ENCODE results near the gene SEMA3E.
"Not testable (repeated sequence)": the region's sequence is repeated elsewhere in the genome, so short reads cannot be mapped to it uniquely, and the experiment has no call there.

Gene SEMA3E

DNA sequence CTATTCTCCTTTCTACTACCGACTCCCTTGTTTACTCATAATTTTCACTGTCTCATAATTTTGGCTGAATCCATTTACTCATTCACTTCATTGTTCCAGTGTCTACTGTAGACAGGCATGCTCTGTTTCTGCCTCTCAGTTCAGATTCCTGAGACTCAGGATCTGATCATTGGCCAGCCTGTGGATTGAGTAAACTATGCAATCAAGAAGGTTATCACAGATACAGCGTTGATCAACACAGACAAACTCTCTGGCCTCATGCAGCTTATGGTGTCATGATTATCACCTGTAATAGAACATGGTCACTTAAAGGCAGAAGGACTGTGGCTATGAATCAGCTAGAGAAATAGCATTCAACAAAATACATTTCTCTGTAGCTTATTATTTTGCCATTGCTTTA lies 86.0 kb downstream of the SEMA3E start:
- TF ChIP-seq, protein P1, sequence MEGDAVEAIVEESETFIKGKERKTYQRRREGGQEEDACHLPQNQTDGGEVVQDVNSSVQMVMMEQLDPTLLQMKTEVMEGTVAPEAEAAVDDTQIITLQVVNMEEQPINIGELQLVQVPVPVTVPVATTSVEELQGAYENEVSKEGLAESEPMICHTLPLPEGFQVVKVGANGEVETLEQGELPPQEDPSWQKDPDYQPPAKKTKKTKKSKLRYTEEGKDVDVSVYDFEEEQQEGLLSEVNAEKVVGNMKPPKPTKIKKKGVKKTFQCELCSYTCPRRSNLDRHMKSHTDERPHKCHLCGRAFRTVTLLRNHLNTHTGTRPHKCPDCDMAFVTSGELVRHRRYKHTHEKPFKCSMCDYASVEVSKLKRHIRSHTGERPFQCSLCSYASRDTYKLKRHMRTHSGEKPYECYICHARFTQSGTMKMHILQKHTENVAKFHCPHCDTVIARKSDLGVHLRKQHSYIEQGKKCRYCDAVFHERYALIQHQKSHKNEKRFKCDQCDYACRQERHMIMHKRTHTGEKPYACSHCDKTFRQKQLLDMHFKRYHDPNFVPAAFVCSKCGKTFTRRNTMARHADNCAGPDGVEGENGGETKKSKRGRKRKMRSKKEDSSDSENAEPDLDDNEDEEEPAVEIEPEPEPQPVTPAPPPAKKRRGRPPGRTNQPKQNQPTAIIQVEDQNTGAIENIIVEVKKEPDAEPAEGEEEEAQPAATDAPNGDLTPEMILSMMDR (IDR thresholded peaks at IDR 0.05; ENCODE audit: low read length): no peak
- TF ChIP-seq EZH2 (IDR thresholded peaks at IDR 0.05; ENCODE audit: borderline replicate concordance, low read length): no peak
- Histone ChIP-seq H3K4me1 (ENCODE audit: insufficient read depth, low read length, severe bottlenecking) (no peaks in the 10 kb centered on the region), H3K27ac (ENCODE audit: low read depth, low read length, poor library complexity, severe bottlenecking) (no peak overlapping the region), H4K20me1 (ENCODE audit: insufficient read depth, low read length) (no peaks in the 10 kb centered on the region), H3K9me3 (ENCODE audit: low read length) (no peaks in the 10 kb centered on the region), H3K4me2 (ENCODE audit: low read length) (no peak overlapping the region), H3K79me2 (ENCODE audit: insufficient read depth, low read length) (no peaks in the 10 kb centered on the region), H3K9ac (ENCODE audit: low read length) (no peak overlapping the region), H3K9me2 (ENCODE audit: low read depth, low read length) (no peaks in the 10 kb centered on the region), H3K4me3 (ENCODE audit: low read depth, low read length, poor library complexity, severe bottlenecking) (no peak overlapping the region), H3K27me3 (ENCODE audit: insufficient read depth, low read length) (no peaks in the 10 kb centered on the region), H3F3A (ENCODE audit: insufficient read depth, low read length) (no peaks in the 10 kb centered on the region), H3K36me3 (ENCODE audit: insufficient read depth, low read length) (no peaks in the 10 kb centered on the region), H2AFZ (ENCODE audit: low read length) (no peak overlapping the region)

DNA sequence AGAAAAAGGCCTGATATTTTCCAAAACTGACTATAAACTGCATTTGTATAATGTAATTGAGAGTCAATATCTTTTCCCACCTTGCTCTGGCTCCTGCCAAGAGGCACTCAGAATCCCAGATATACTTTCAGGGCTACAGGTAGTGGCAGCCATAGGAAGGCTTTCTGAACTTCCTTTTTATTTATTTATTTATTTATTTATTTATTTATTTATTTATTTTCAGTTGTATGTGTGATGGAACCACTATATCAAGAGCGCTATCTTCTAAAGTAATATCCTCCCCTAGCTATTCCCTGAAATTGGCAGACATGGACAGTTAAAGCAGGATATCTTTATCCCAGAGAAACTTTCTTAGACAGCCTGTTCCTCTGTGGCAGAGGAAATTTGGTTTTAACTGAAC lies 86.7 kb downstream of the SEMA3E start:
- no peak for TF ChIP-seq EZH2 (IDR thresholded peaks at IDR 0.05; ENCODE audit: borderline replicate concordance, low read length)
- TF ChIP-seq, protein P1 (IDR thresholded peaks at IDR 0.05; ENCODE audit: low read length): no peak
- no peak overlapping the region for H3K4me3 ChIP-seq (ENCODE audit: low read depth, low read length, poor library complexity, severe bottlenecking)
- H3F3A ChIP-seq (ENCODE audit: insufficient read depth, low read length): no peaks in the 10 kb centered on the region
- H3K27me3 ChIP-seq (ENCODE audit: insufficient read depth, low read length): no peaks in the 10 kb centered on the region
- H3K27ac ChIP-seq (ENCODE audit: low read depth, low read length, poor library complexity, severe bottlenecking): no peak overlapping the region
- no peaks in the 10 kb centered on the region for H3K79me2 ChIP-seq (ENCODE audit: insufficient read depth, low read length)
- no peak overlapping the region for H3K9ac ChIP-seq (ENCODE audit: low read length)
- H3K36me3 ChIP-seq (ENCODE audit: insufficient read depth, low read length): no peaks in the 10 kb centered on the region
- H3K4me1 ChIP-seq (ENCODE audit: insufficient read depth, low read length, severe bottlenecking): no peaks in the 10 kb centered on the region
- no peak overlapping the region for H2AFZ ChIP-seq (ENCODE audit: low read length)
- no peaks in the 10 kb centered on the region for H3K9me3 ChIP-seq (ENCODE audit: low read length)
- H4K20me1 ChIP-seq (ENCODE audit: insufficient read depth, low read length): no peaks in the 10 kb centered on the region
- no peak overlapping the region for H3K4me2 ChIP-seq (ENCODE audit: low read length)
- H3K9me2 ChIP-seq (ENCODE audit: low read depth, low read length): 0 out of 2 replicates have a peak, but pooled peaks cover 3% of the 10 kb centered on the region

DNA sequence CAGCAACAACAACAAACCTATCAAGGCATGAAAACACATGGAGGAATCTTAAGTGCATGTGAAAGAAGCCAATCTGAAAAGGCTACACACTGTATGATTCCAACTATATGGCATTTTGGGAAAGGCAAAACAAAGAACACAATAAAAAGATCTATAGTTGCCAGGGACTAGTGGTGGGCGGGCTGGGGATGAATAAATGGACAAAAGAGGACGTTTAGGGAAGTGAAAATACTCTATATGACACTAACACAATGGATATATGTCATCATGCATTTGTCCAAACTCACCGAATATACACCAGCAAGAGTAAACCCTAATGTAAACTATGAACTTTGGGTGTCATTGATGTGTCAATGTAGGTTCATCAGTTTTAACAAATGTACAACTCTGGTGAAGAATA lies 89.1 kb downstream of the SEMA3E start:
- Histone ChIP-seq H3K27ac (ENCODE audit: low read depth, low read length, poor library complexity, severe bottlenecking) (no peak overlapping the region), H3K79me2 (ENCODE audit: insufficient read depth, low read length) (no peaks in the 10 kb centered on the region), H3K27me3 (ENCODE audit: insufficient read depth, low read length) (no peaks in the 10 kb centered on the region), H3F3A (ENCODE audit: insufficient read depth, low read length) (no peaks in the 10 kb centered on the region), H3K9me2 (ENCODE audit: low read depth, low read length) (0 out of 2 replicates have a peak, but pooled peaks cover 3% of the 10 kb centered on the region), H3K9me3 (ENCODE audit: low read length) (no peaks in the 10 kb centered on the region), H2AFZ (ENCODE audit: low read length) (no peak overlapping the region), H3K4me2 (ENCODE audit: low read length) (no peak overlapping the region), H3K4me1 (ENCODE audit: insufficient read depth, low read length, severe bottlenecking) (no peaks in the 10 kb centered on the region), H3K36me3 (ENCODE audit: insufficient read depth, low read length) (no peaks in the 10 kb centered on the region), H4K20me1 (ENCODE audit: insufficient read depth, low read length) (no peaks in the 10 kb centered on the region), H3K9ac (ENCODE audit: low read length) (no peak overlapping the region), H3K4me3 (ENCODE audit: low read depth, low read length, poor library complexity, severe bottlenecking) (no peak overlapping the region)
- TF ChIP-seq, protein P1 (IDR thresholded peaks at IDR 0.05; ENCODE audit: low read length): no peak
- no peak for TF ChIP-seq EZH2 (IDR thresholded peaks at IDR 0.05; ENCODE audit: borderline replicate concordance, low read length)

DNA sequence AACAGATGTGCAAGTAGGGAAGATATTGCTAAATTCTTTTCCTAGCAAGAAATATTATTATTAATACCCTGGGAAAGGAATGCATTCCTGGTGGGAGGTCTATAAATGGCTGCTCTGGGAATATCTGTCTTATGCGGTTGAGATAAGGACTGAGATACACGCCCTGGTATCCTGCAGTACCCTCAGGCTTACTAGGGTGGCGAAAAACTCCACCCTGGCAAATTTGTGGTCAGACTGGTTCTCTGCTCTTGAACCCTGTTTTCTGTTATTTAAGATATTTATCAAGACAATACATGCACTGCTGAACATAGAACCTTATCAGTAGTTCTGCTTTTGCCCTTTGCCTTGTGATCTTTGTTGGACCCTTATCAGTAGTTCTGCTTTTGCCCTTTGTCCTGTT lies 96.4 kb downstream of the SEMA3E start:
- H3K79me2 ChIP-seq (ENCODE audit: insufficient read depth, low read length); H3K9me2 ChIP-seq (ENCODE audit: low read depth, low read length); H3K9me3 ChIP-seq (ENCODE audit: low read length); H3K36me3 ChIP-seq (ENCODE audit: insufficient read depth, low read length); H3K27me3 ChIP-seq (ENCODE audit: insufficient read depth, low read length); H3K27ac ChIP-seq (ENCODE audit: low read depth, low read length, poor library complexity, severe bottlenecking); H2AFZ ChIP-seq (ENCODE audit: low read length); H3F3A ChIP-seq (ENCODE audit: insufficient read depth, low read length); H4K20me1 ChIP-seq (ENCODE audit: insufficient read depth, low read length); H3K4me2 ChIP-seq (ENCODE audit: low read length); H3K9ac ChIP-seq (ENCODE audit: low read length); H3K4me3 ChIP-seq (ENCODE audit: low read depth, low read length, poor library complexity, severe bottlenecking): not testable (repeated sequence)
- H3K4me1 ChIP-seq (ENCODE audit: insufficient read depth, low read length, severe bottlenecking): peaks cover 14% of the 10 kb centered on the region

Data from OCI-LY1 (cell line).